ENCODE measurements around the gene ADAMTS18. TPM values are rescaled to one million over a fixed set of nuclear protein-coding genes. Genes with fewer than 3 reads are reported as not detected.

Gene ADAMTS18
- total RNA-seq, 1 experiment from 2014 or later, result not detected

DNA sequence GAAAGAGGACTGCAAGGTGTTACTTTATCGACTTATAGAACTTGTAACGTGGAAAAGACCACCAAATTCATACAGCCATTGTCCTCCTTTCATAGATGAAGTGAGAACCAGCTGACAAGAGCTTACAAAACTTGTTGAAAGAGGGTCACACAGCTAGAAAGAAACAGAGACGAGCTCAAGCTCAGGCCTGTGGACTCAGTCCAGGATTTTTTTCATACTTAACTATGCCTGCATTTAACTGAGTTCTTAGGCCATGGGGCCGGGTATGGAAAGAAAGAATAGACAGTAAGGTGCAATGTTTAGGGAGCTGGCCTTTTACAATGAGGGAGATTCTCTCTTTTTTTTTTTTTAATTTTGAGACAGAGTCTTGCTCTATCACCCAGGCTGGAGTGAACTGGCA, 106.1 kb downstream of the ADAMTS18 start:
- no TSS peak for BruUV-seq (replicated peaks)
- no peaks in the 10 kb centered on the region for H3F3A ChIP-seq (ENCODE audit: insufficient read depth, low read depth)
- H3K9me3 ChIP-seq (ENCODE audit: insufficient read depth, low read depth), result no peaks in the 10 kb centered on the region
- TF ChIP-seq CTCF (conservative IDR thresholded peaks at IDR 0.05) (no peak), EZH2 (IDR thresholded peaks at IDR 0.05; ENCODE audit: low read depth) (no peak)
- peak overlapping the region; percentile 60 for H2AFZ ChIP-seq
- H3K9me2 ChIP-seq (ENCODE audit: insufficient read depth), result no peaks in the 10 kb centered on the region
- no peak for DNase-seq
- no peak overlapping the region for H3K4me3 ChIP-seq
- H3K4me1 ChIP-seq (replicated peaks; ENCODE audit: insufficient read depth), result no peaks in the 10 kb centered on the region
- no peaks in the 10 kb centered on the region for H3K36me3 ChIP-seq (ENCODE audit: low read depth)
- no peak overlapping the region for H3K27ac ChIP-seq
- no peak overlapping the region for H3K4me2 ChIP-seq
- CTCF ChIA-PET, result no interaction called here
- H4K20me1 ChIP-seq (ENCODE audit: insufficient read depth), result no peaks in the 10 kb centered on the region
- H3K27me3 ChIP-seq (ENCODE audit: insufficient read depth, low read depth), result no peaks in the 10 kb centered on the region
- no peaks in the 10 kb centered on the region for H3K79me2 ChIP-seq (ENCODE audit: low read depth)
- POLR2A ChIA-PET (ENCODE audit: unreplicated experiment), result no interaction called here
- intact Hi-C loops (cut with micrococcal nuclease; ENCODE audit: unreplicated experiment), result no loop called here

DNA sequence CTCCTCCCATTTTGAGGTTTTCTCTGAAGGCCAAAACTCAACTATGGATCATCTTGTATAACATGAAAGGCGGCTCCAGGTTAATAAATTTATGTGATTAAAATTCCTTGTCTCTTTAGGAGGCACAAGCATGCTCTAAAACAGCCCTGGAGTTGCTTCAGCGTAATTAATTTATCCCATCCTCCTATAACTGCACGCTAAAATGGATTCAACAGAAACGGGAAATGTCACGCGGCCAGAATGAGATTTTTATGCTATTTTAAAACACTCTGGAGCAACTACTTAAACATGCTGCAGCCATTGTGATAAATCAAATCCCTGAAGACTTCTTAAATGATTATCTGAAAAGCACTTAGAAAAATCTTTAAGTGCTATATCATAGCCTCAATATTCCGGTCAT, 106.6 kb downstream of the ADAMTS18 start:
- BruUV-seq (replicated peaks), result no TSS peak
- Histone ChIP-seq H3F3A (ENCODE audit: insufficient read depth, low read depth) (no peaks in the 10 kb centered on the region), H3K4me2 (no peak overlapping the region), H3K9me2 (ENCODE audit: insufficient read depth) (no peaks in the 10 kb centered on the region), H2AFZ (peak overlapping the region; percentile 60), H3K79me2 (ENCODE audit: low read depth) (no peaks in the 10 kb centered on the region), H4K20me1 (ENCODE audit: insufficient read depth) (no peaks in the 10 kb centered on the region), H3K9me3 (ENCODE audit: insufficient read depth, low read depth) (no peaks in the 10 kb centered on the region), H3K4me1 (replicated peaks; ENCODE audit: insufficient read depth) (no peaks in the 10 kb centered on the region), H3K27ac (no peak overlapping the region), H3K4me3 (no peak overlapping the region), H3K36me3 (ENCODE audit: low read depth) (no peaks in the 10 kb centered on the region), H3K27me3 (ENCODE audit: insufficient read depth, low read depth) (no peaks in the 10 kb centered on the region)
- intact Hi-C loops (cut with micrococcal nuclease; ENCODE audit: unreplicated experiment), result no loop called here
- DNase-seq, result no peak
- ChIA-PET CTCF (no interaction called here), POLR2A (ENCODE audit: unreplicated experiment) (no interaction called here)
- no peak for TF ChIP-seq CTCF (conservative IDR thresholded peaks at IDR 0.05)
- TF ChIP-seq EZH2 (IDR thresholded peaks at IDR 0.05; ENCODE audit: low read depth), result no peak

GRCh38 chr16:77327717-77328116, 107.1 kb downstream of the ADAMTS18 start:
- Histone ChIP-seq H3F3A (ENCODE audit: insufficient read depth, low read depth) (no peaks in the 10 kb centered on the region), H2AFZ (no peak overlapping the region), H3K36me3 (ENCODE audit: low read depth) (no peaks in the 10 kb centered on the region), H3K79me2 (ENCODE audit: low read depth) (no peaks in the 10 kb centered on the region), H3K4me3 (no peak overlapping the region), H3K9me2 (ENCODE audit: insufficient read depth) (no peaks in the 10 kb centered on the region), H3K4me1 (replicated peaks; ENCODE audit: insufficient read depth) (no peaks in the 10 kb centered on the region), H3K9me3 (ENCODE audit: insufficient read depth, low read depth) (no peaks in the 10 kb centered on the region), H3K27ac (no peak overlapping the region), H3K4me2 (no peak overlapping the region), H3K27me3 (ENCODE audit: insufficient read depth, low read depth) (no peaks in the 10 kb centered on the region), H4K20me1 (ENCODE audit: insufficient read depth) (no peaks in the 10 kb centered on the region)
- ChIA-PET POLR2A (ENCODE audit: unreplicated experiment) (no interaction called here), CTCF (no interaction called here)
- no peak for TF ChIP-seq EZH2 (IDR thresholded peaks at IDR 0.05; ENCODE audit: low read depth)
- TF ChIP-seq CTCF (conservative IDR thresholded peaks at IDR 0.05), result no peak
- DNase-seq, result no peak
- BruUV-seq (replicated peaks), result no TSS peak
- intact Hi-C loops (cut with micrococcal nuclease; ENCODE audit: unreplicated experiment), result no loop called here
